ENCODE data around the gene ACSL1. TPM values are rescaled to one million over a fixed set of nuclear protein-coding genes. Genes with fewer than 3 reads are reported as not detected.
A peak's percentile ranks its signal among the peaks of the same experiment; 100 is the strongest.

The ACSL1 gene
- total RNA-seq, 4 donors from 2014 or later = 48.5 to 98.8 (median 55.3) TPM

DNA sequence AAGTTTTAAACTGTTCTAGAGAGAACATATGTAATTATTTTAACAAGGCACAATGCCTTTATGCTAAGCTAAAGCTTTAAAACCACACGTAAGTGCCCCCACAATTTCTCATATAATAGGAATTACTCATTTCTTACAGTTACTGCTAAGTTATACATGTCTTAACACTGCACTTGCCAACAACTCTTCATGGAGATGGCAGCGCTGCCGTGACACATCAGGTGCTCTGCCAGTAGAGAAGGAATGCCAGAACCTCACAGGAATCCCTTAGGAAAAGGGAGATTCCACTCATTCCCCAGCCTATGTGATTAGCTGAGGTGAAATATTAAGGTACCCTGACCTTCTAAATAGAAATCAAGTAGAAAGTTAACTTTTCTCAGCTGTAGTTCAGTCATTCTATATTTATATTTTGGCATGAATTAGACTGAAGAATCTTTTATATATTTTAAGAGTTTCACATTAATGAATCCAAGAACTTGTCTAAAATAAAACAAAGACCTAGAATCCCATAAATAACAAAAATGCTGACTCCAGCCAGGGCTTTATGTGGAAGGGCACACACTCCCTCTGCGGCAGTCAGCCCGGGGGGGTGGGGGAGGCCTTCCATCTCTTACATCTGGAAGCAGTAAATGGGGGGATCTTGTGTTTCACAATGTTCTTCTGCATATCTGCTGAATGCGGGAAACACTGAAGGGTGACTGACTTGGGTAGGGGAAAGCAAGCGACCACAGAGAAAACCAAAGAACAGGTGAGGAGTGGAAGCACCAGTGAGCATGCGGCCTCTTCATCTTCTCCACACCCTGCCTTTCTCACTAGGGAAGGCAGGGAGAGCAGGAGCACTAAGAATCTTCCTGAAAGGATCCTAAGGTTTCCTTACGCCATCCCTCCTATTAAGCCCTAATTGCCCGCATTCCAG, 23.7 kb downstream of the ACSL1 start:
- peaks cover 0 to 17% of the 10 kb centered on the region in 2 donors for H3K36me3 ChIP-seq
- H3K4me3 ChIP-seq = no peak overlapping the region
- TF ChIP-seq POLR2AphosphoS5 (IDR thresholded peaks at IDR 0.05) (no peak), EP300 (IDR thresholded peaks at IDR 0.05) (no peak), POLR2A (IDR thresholded peaks at IDR 0.05) (no peak)
- TF ChIP-seq, protein P1, sequence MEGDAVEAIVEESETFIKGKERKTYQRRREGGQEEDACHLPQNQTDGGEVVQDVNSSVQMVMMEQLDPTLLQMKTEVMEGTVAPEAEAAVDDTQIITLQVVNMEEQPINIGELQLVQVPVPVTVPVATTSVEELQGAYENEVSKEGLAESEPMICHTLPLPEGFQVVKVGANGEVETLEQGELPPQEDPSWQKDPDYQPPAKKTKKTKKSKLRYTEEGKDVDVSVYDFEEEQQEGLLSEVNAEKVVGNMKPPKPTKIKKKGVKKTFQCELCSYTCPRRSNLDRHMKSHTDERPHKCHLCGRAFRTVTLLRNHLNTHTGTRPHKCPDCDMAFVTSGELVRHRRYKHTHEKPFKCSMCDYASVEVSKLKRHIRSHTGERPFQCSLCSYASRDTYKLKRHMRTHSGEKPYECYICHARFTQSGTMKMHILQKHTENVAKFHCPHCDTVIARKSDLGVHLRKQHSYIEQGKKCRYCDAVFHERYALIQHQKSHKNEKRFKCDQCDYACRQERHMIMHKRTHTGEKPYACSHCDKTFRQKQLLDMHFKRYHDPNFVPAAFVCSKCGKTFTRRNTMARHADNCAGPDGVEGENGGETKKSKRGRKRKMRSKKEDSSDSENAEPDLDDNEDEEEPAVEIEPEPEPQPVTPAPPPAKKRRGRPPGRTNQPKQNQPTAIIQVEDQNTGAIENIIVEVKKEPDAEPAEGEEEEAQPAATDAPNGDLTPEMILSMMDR (IDR thresholded peaks at IDR 0.05) = no peak
- H3K9me3 ChIP-seq = no peaks in the 10 kb centered on the region
- ATAC-seq = peak; percentile 23
- no peaks in the 10 kb centered on the region for H3K27me3 ChIP-seq
- peaks cover 0 to 42% (median 18%) of the 10 kb centered on the region in 3 donors for H3K4me1 ChIP-seq
- WGBS, 2 donors (ENCODE audit: low coverage in 1 of 2) = 41 to 68% methylated on average over 7 to 10 of the region's 10 CpGs
- peak overlapping the region in 1 of 4 donors; percentile 8 for H3K27ac ChIP-seq

DNA sequence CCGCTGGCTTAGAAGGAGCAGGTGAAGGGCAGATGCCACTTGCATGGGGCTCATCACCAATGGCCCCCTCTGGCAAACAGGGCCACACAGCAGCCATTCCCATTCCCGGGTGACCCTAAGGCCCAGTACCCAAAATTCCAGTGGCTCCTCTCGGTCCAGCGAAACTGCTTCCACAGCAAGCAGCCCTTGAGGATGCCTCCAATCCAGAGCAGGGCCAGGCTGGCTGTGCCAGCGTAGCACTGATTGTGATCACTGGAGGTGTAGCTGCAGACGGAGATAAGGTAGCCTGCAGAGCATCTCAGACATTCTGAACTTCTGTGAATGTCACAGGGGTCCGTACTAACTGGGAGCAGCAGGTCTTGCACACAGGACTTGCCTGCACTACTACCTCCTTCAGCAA, 27.3 kb downstream of the ACSL1 start:
- TF ChIP-seq POLR2A (IDR thresholded peaks at IDR 0.05) = no peak
- TF ChIP-seq POLR2AphosphoS5 (IDR thresholded peaks at IDR 0.05) = no peak
- TF ChIP-seq, protein P1 (IDR thresholded peaks at IDR 0.05) = no peak
- no peak for TF ChIP-seq EP300 (IDR thresholded peaks at IDR 0.05)
- Histone ChIP-seq H3K4me1 (peaks cover 0 to 42% (median 6%) of the 10 kb centered on the region in 3 donors), H3K36me3 (peaks cover 0 to 21% of the 10 kb centered on the region in 2 donors), H3K27me3 (no peaks in the 10 kb centered on the region), H3K9me3 (no peaks in the 10 kb centered on the region), H3K4me3 (no peak overlapping the region), H3K27ac (no peak overlapping the region)
- WGBS, 2 donors (ENCODE audit: low coverage in 1 of 2) = 93 to 100% methylated on average over 1 to 4 of the region's 7 CpGs
- no peak for ATAC-seq

DNA sequence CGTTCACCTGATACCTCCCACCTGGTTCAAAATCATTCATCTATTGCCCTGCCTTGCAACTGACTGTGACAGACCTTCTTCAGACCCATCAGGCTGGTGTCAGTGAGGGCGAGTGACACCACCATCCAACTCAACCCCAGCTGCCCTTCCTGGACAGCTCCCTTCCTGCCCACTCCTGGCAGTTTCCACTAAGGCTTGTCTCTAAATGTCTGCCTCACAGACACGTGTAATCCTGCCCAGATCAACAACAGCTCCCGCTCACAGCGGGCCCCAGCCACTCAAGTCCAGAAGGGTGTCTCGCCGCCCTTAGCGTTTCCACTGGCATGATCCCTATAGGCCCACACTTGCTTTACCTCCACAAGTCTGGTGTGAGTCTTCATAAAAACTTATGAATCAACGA, 28.9 kb downstream of the ACSL1 start:
- Histone ChIP-seq H3K27ac (no peak overlapping the region), H3K9me3 (no peaks in the 10 kb centered on the region), H3K36me3 (peaks cover 0 to 21% of the 10 kb centered on the region in 2 donors), H3K27me3 (no peaks in the 10 kb centered on the region), H3K4me3 (no peak overlapping the region), H3K4me1 (peaks cover 0 to 38% (median 2%) of the 10 kb centered on the region in 3 donors)
- TF ChIP-seq POLR2A (IDR thresholded peaks at IDR 0.05) (no peak), POLR2AphosphoS5 (IDR thresholded peaks at IDR 0.05) (no peak), EP300 (IDR thresholded peaks at IDR 0.05) (no peak)
- TF ChIP-seq, protein P1 (IDR thresholded peaks at IDR 0.05) = no peak
- no peak for ATAC-seq
- WGBS, 2 donors (ENCODE audit: low coverage in 1 of 2) = 96 to 98% methylated on average over 5 to 8 of the region's 9 CpGs

DNA sequence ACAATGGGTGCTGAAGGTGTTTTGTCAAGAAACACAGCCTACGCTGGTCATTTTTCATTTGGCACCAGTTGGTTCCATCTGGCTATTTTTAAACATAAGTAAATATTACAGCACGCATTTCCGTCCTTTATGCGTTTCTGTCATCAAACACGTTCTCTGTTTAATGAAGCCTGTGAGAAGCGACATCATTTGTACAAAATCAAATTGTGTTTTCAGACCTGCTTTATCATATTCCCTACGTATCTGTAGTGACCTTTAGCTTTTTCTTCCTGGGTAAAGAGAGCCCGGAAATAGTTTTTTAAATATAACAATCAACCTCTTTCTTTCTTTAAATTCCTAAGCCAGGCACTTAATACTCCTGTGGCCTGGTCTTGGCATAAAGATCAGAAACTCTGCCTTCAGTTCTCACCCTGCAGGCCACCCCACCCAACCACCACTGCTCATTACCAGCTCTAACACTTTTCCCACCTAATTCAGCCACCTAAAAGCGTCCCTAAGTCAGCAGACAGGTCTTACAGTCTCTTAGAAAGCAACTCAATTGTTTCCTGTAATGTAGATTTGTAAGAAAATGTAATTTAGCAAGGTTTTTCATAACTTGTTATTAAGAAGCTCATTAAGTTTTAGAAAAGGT, 30.4 kb downstream of the ACSL1 start:
- no peak for ATAC-seq
- TF ChIP-seq EP300 (IDR thresholded peaks at IDR 0.05) (no peak), POLR2AphosphoS5 (IDR thresholded peaks at IDR 0.05) (no peak), POLR2A (IDR thresholded peaks at IDR 0.05) (no peak)
- TF ChIP-seq, protein P1 (IDR thresholded peaks at IDR 0.05) = no peak
- H3K27me3 ChIP-seq = no peaks in the 10 kb centered on the region
- peaks cover 0 to 27% (median 0%) of the 10 kb centered on the region in 3 donors for H3K4me1 ChIP-seq
- H3K9me3 ChIP-seq = no peaks in the 10 kb centered on the region
- no peak overlapping the region for H3K4me3 ChIP-seq
- H3K27ac ChIP-seq = peak overlapping the region in 2 of 4 donors; percentile 26 to 55
- 35 to 42% methylated on average over 7 to 8 of the region's 9 CpGs for WGBS, 2 donors (ENCODE audit: low coverage in 1 of 2)
- peaks cover 0 to 21% of the 10 kb centered on the region in 2 donors for H3K36me3 ChIP-seq
